Smooth muscle cell (in vitro differentiated cells): ENCODE measurements around the gene MCTP1. TPM values are rescaled to one million over a fixed set of nuclear protein-coding genes. Genes with fewer than 3 reads are reported as not detected.

Source experiments
- DNase-seq: peaks from one replicate; lab custom pipeline; 2025; ENCODE audit not compliant: unreplicated experiment; lab: John Stamatoyannopoulos, UW
- H2AFZ ChIP-seq: fragments of 200-600 bp; sonication (generic); 2 replicates; pipeline ENCODE4 v1.6.0; 2016; ENCODE audit warnings: antibody characterized with exemption, low read depth, mild to moderate bottlenecking
- H3F3A ChIP-seq: fragments of 200-600 bp; sonication (generic); 2 replicates; pipeline ENCODE4 v1.6.0; 2017; ENCODE audit warnings: antibody characterized with exemption, low read depth
- H3K27ac ChIP-seq: fragments of 200-600 bp; sonication (generic); 2 replicates; pipeline ENCODE4 v1.5.1; 2016; ENCODE audit warnings: low read depth, mild to moderate bottlenecking
- H3K27me3 ChIP-seq: fragments of 200-600 bp; sonication (generic); 2 replicates; pipeline ENCODE4 v1.6.1; 2016; ENCODE audit warnings: low read depth, mild to moderate bottlenecking
- H3K36me3 ChIP-seq: fragments of 200-600 bp; sonication (generic); 2 replicates; pipeline ENCODE4 v1.5.1; 2016; ENCODE audit warnings: low read depth
- H3K4me1 ChIP-seq: fragments of 200-600 bp; sonication (generic); 2 replicates; pipeline ENCODE4 v1.5.1; 2016; ENCODE audit warnings: low read depth
- H3K4me2 ChIP-seq: fragments of 200-600 bp; sonication (generic); 2 replicates; pipeline ENCODE4 v1.6.0; 2016; ENCODE audit warnings: mild to moderate bottlenecking
- H3K4me3 ChIP-seq: fragments of 200-600 bp; sonication (generic); 2 replicates; pipeline ENCODE4 v1.5.1; 2016; ENCODE audit warnings: mild to moderate bottlenecking
- H3K79me2 ChIP-seq: fragments of 200-600 bp; sonication (generic); 2 replicates; pipeline ENCODE4 v1.6.0; 2016; ENCODE audit warnings: low read depth, mild to moderate bottlenecking
- H3K9ac ChIP-seq: fragments of 200-600 bp; sonication (generic); 2 replicates; pipeline ENCODE4 v1.6.0; 2016; ENCODE audit warnings: low read depth
- H3K9me3 ChIP-seq: fragments of 200-600 bp; sonication (generic); replicated peaks from 2 replicates; pipeline ENCODE4 v1.5.1; 2016; ENCODE audit warnings: low read depth
- H4K20me1 ChIP-seq: fragments of 200-600 bp; sonication (generic); 2 replicates; pipeline ENCODE4 v1.6.0; 2016; ENCODE audit warnings: low read depth
- CTCF ChIP-seq: fragments of 200-600 bp; sonication (generic); IDR thresholded peaks from 2 replicates; pipeline ENCODE4 v1.5.1; 2017; ENCODE audit warnings: borderline replicate concordance, mild to moderate bottlenecking, antibody characterized with exemption; ENCODE audit not compliant: insufficient read depth, poor library complexity, severe bottlenecking
- WGBS: methylation state at CpG from one replicate; pipeline ENCODE4 v1.1.7; 2016; ENCODE audit warnings: low lambda C conversion rate; 5-methylcytosine and 5-hydroxymethylcytosine counted together
- polyA plus RNA-seq: library from polyadenylated mRNA; unstranded; fragments of >200 nt; fragmentation: Nextera tagmentation; extraction: Ambion mirVana; gene quantifications from 2 replicates; pipeline ENCODE4 v1.2.1, GENCODE V29; 2016
- total RNA-seq: library from RNA; depleted of rRNA; stranded (reverse); fragments of >200 nt; gene quantifications from 2 replicates; pipeline ENCODE4 v1.2.3, GENCODE V29; 2014

MCTP1 gene
- total and polyA plus RNA-seq, 2 experiments from 2014 or later: 1.1 to 4.8 TPM

GRCh38 chr5:95080030-95080429 lies 204.9 kb downstream of the MCTP1 start:
- Histone ChIP-seq H3K9ac (no peak overlapping the region), H4K20me1 (no peaks in the 10 kb centered on the region), H3K4me2 (no peak overlapping the region), H3K9me3 (no peaks in the 10 kb centered on the region), H3K4me3 (no peak overlapping the region), H3K4me1 (peaks cover 17% of the 10 kb centered on the region), H2AFZ (no peak overlapping the region), H3K36me3 (no peaks in the 10 kb centered on the region), H3K79me2 (no peaks in the 10 kb centered on the region), H3K27ac (no peak overlapping the region), H3K27me3 (no peaks in the 10 kb centered on the region), H3F3A (no peaks in the 10 kb centered on the region)
- no peak for DNase-seq
- TF ChIP-seq CTCF: no peak

GRCh38 chr5:95078868-95079267 lies 206.0 kb downstream of the MCTP1 start:
- no peaks in the 10 kb centered on the region for H3K9me3 ChIP-seq
- no peaks in the 10 kb centered on the region for H4K20me1 ChIP-seq
- peaks cover 17% of the 10 kb centered on the region for H3K4me1 ChIP-seq
- 96% methylated on average over 2 of the region's 2 CpGs for WGBS
- H3K4me3 ChIP-seq: no peak overlapping the region
- H3K36me3 ChIP-seq: no peaks in the 10 kb centered on the region
- no peaks in the 10 kb centered on the region for H3K79me2 ChIP-seq
- H3K9ac ChIP-seq: no peak overlapping the region
- no peak for DNase-seq
- H2AFZ ChIP-seq: no peak overlapping the region
- TF ChIP-seq CTCF: no peak
- no peaks in the 10 kb centered on the region for H3F3A ChIP-seq
- no peak overlapping the region for H3K4me2 ChIP-seq
- H3K27ac ChIP-seq: no peak overlapping the region
- H3K27me3 ChIP-seq: no peaks in the 10 kb centered on the region

DNA sequence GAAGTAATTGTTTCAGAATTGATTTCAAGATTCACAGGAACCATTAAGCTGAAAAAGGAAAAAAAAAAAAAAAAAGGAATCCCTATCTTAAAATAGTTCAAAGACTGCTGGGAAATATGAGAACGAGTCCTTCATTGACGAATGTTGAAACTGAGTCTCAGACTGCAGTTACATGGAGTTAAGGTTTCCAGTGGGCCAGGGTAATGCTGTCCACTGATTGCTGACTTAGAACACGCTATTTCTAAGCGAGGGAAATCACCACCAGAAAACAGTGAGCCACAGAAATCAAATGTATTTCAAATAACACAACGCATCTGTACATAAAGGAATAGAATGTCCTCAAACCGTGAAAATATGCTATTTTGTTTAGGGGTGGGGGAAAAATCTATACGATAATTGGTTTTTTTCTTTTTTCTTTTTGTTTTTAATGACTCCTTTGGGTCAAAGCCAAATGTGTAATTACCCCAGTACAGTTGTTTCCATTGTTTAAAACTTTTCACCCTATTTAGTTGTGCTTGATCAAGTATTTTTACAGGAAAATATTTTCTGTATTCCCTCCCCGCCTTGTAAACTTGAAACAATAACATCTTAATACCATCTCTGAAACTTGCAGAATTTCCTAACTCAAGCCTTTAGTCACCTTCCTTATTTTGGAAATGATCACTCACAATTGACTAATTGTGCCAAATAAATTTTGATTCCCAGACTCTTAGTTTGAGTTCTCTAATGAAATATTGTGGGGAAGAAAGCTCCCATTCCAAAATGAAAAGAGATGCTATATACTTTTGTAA lies 208.3 kb downstream of the MCTP1 start:
- no peak overlapping the region for H2AFZ ChIP-seq
- no peaks in the 10 kb centered on the region for H3K36me3 ChIP-seq

More for the DNA sequence above, 208.3 kb downstream of the MCTP1 start:
- no peak for DNase-seq
- H3K27ac ChIP-seq: no peak overlapping the region
- H3K4me1 ChIP-seq: peaks cover 8% of the 10 kb centered on the region
- no peak overlapping the region for H3K4me2 ChIP-seq
- H3K4me3 ChIP-seq: no peak overlapping the region
- H4K20me1 ChIP-seq: no peaks in the 10 kb centered on the region
- WGBS: 92% methylated on average over 8 of the region's 8 CpGs
- H3K9ac ChIP-seq: no peak overlapping the region
- no peaks in the 10 kb centered on the region for H3K27me3 ChIP-seq
- H3F3A ChIP-seq: no peaks in the 10 kb centered on the region
- TF ChIP-seq CTCF: no peak
- H3K79me2 ChIP-seq: no peaks in the 10 kb centered on the region
- no peaks in the 10 kb centered on the region for H3K9me3 ChIP-seq
